ENCODE results near the gene TEN1. TPM values are rescaled to one million over a fixed set of nuclear protein-coding genes. Genes with fewer than 3 reads are reported as not detected.
A peak's percentile ranks its signal among the peaks of the same experiment; 100 is the strongest.

Gene TEN1, protein sequence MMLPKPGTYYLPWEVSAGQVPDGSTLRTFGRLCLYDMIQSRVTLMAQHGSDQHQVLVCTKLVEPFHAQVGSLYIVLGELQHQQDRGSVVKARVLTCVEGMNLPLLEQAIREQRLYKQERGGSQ
- 10 to 100 TPM; 20.0 to 43.6 (median 26.9) TPM for total RNA-seq

DNA sequence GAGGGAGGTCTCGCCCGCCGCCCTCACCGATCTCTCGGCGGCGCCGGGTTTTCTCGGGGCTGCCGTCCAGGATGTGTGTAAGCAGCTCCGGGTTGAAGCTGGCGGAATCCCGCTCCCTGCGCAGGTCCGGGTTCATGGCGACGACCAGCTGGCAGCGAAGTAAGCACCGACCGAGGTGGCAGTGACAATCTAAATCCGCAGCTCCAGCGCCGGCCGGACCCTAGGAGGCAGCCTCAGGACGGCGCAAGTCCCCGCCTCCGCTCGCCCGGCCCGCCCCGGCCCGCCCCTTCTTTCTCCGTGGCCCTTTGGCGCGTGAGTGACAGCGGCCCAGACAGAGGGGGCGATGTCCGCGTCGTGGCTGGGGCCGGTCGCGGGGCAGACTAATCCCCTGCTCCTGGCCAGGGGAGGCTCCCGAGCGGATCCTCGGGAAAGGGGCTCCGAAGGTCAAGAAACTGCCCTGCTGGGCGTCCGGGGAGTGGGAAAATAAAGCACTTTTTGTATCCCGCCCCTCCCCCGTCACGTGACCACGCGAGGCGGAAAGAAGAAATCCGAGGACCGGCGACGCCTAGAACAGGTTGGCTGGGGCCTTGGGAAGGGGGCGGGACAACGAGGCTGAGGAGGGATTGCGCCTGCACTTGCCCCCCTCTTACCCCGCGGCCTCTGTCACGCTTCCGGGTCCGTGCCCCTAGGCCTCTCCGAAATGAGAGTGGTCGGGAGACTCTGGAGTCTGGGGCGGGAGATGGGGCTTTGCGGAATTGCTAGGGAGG, at the start of gene TEN1, which contains the start of gene ACOX1:
TEN1 (plus strand) TSS at position 303 of the 767 bp plus-strand sequence. CDS start 6,953 bp downstream, outside the sequence.
ACOX1 (minus strand) TSS at position 229 of the 767 bp plus-strand sequence; CDS start at position 136, 93 bp downstream.
- 0% methylated on average over 45 of the region's 72 CpGs for WGBS
- Histone ChIP-seq H3K4me3 (peak within 1 kb of the TSS; percentile 82), H3K36me3 (no peaks in the 10 kb centered on the region), H3K27ac (peak within 1 kb of the TSS; percentile 99), H3K4me1 (peaks cover 73% of the 10 kb centered on the region), H3K9me3 (no peaks in the 10 kb centered on the region), H3K27me3 (no peaks in the 10 kb centered on the region)
- TF ChIP-seq EP300 (IDR thresholded peaks at IDR 0.05) (no peak), POLR2AphosphoS5 (IDR thresholded peaks at IDR 0.05) (peak; percentile 8 to 80 (median 51)), POLR2A (IDR thresholded peaks at IDR 0.05) (peak; percentile 51 to 88)
- TF ChIP-seq, protein P1, sequence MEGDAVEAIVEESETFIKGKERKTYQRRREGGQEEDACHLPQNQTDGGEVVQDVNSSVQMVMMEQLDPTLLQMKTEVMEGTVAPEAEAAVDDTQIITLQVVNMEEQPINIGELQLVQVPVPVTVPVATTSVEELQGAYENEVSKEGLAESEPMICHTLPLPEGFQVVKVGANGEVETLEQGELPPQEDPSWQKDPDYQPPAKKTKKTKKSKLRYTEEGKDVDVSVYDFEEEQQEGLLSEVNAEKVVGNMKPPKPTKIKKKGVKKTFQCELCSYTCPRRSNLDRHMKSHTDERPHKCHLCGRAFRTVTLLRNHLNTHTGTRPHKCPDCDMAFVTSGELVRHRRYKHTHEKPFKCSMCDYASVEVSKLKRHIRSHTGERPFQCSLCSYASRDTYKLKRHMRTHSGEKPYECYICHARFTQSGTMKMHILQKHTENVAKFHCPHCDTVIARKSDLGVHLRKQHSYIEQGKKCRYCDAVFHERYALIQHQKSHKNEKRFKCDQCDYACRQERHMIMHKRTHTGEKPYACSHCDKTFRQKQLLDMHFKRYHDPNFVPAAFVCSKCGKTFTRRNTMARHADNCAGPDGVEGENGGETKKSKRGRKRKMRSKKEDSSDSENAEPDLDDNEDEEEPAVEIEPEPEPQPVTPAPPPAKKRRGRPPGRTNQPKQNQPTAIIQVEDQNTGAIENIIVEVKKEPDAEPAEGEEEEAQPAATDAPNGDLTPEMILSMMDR (IDR thresholded peaks at IDR 0.05) = peak in 1 of 2 donors; percentile 45
- DNase-seq (ENCODE audit: low spot score in 2 of 2) = peak; percentile 99

DNA sequence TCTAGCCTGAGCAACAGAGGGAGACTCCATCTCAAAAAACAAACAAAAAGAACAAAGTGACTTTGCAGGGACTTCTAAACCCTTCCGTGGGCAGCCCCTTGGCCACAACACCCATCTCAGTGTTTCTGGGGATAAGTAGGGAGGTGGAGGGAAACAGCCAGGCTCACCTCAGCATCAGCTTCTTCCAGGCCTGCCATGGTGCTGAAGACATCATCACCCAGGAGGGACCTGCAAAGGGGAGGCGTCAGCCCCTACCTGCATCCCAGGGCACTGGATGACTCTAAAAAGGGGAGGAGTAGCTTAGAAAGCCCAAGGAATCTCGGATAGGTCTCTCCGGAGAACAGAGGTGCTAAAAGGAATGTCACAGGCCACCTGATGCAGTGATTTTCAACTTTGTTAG, 48.0 kb upstream of the TEN1 start:
- H3K4me1 ChIP-seq = peaks cover 9% of the 10 kb centered on the region
- TF ChIP-seq POLR2A (IDR thresholded peaks at IDR 0.05) (no peak), POLR2AphosphoS5 (IDR thresholded peaks at IDR 0.05) (no peak), EP300 (IDR thresholded peaks at IDR 0.05) (no peak)
- TF ChIP-seq, protein P1 (IDR thresholded peaks at IDR 0.05) = no peak
- H3K9me3 ChIP-seq = no peaks in the 10 kb centered on the region
- no peaks in the 10 kb centered on the region for H3K36me3 ChIP-seq
- WGBS = 95% methylated on average over 4 of the region's 4 CpGs
- no peaks in the 10 kb centered on the region for H3K27me3 ChIP-seq
- DNase-seq (ENCODE audit: low spot score in 2 of 2) = no peak
- H3K4me3 ChIP-seq = no peak overlapping the region
- no peak overlapping the region for H3K27ac ChIP-seq

DNA sequence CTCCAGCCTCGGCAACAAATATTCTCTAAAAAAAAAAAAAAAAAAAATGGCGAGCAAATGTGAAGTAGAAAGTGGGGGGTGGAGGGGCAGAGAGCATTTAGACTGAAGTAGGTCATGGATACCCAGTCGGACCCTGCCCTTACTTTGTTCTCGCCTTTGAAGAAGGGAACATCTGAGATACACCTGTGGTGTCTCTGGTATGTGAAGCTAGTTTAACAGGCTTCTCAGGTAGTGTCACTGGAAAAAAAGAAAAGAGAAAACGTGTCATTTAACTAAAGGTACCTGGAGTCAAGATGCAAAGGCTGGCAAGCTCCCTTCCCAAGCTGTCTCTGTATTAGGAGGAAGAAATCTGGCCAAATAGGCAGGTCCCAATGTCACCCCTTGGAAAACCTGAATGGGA, 46.2 kb upstream of the TEN1 start:
- H3K4me1 ChIP-seq = peaks cover under 1% of the 10 kb centered on the region
- H3K4me3 ChIP-seq = no peak overlapping the region
- H3K9me3 ChIP-seq = no peaks in the 10 kb centered on the region
- whole genome bisulfite sequencing = 70% methylated on average over 5 of the region's 5 CpGs
- no peak for DNase-seq (ENCODE audit: low spot score in 2 of 2)
- H3K36me3 ChIP-seq = no peaks in the 10 kb centered on the region
- H3K27ac ChIP-seq = no peak overlapping the region
- no peaks in the 10 kb centered on the region for H3K27me3 ChIP-seq
- no peak for TF ChIP-seq EP300 (IDR thresholded peaks at IDR 0.05)
- no peak for TF ChIP-seq POLR2A (IDR thresholded peaks at IDR 0.05)
- TF ChIP-seq POLR2AphosphoS5 (IDR thresholded peaks at IDR 0.05) = no peak

DNA sequence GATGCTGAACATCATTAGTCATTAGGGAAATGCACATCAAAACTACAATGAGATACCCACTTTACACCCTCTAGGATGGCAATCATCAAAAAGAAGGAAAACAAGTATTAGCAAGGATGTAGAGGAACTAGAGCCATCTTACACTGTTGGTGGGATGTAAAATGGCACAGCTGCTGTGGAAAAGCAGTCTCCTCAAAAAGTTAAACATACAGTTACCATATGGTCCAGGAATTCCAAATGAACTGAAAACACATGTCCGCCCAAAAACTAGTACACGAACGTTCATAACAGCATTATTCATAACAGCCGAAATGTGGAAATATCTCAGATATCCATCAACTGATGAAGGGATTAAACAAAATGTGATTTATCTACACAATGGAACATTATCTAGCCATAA, 45.2 kb upstream of the TEN1 start:
- Histone ChIP-seq H3K36me3 (no peaks in the 10 kb centered on the region), H3K27ac (no peak overlapping the region), H3K4me1 (no peaks in the 10 kb centered on the region), H3K4me3 (no peak overlapping the region), H3K9me3 (no peaks in the 10 kb centered on the region), H3K27me3 (no peaks in the 10 kb centered on the region)
- WGBS = 80% methylated on average over 4 of the region's 4 CpGs
- DNase-seq (ENCODE audit: low spot score in 2 of 2) = no peak
- TF ChIP-seq POLR2AphosphoS5 (IDR thresholded peaks at IDR 0.05) = no peak
- TF ChIP-seq, protein P1 (IDR thresholded peaks at IDR 0.05) = no peak

DNA sequence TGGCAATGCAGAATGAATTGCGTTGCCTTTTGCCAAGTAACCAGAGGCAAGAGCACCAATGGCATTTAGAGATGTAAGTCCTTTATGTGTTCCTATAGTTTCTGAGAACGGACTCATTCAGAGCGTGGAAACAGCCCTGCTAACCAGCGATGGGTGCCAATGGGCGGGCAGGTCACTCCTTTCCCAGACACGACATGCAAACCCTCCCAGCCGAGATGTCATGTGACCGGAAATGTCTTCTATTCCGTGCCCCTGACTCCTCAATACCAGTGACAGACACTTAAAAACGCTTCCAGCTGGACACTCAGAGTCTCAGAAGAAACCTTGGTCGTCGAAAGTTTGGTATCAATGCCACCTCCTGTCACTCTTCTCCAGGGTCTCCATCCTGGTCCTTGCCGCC, 41.4 kb upstream of the TEN1 start:
- Histone ChIP-seq H3K27ac (no peak overlapping the region), H3K9me3 (no peaks in the 10 kb centered on the region), H3K4me1 (peaks cover 16% of the 10 kb centered on the region), H3K4me3 (no peak overlapping the region), H3K27me3 (no peaks in the 10 kb centered on the region), H3K36me3 (no peaks in the 10 kb centered on the region)
- WGBS = 84% methylated on average over 13 of the region's 13 CpGs
- DNase-seq (ENCODE audit: low spot score in 2 of 2) = no peak
- TF ChIP-seq EP300 (IDR thresholded peaks at IDR 0.05) (no peak), POLR2A (IDR thresholded peaks at IDR 0.05) (no peak), POLR2AphosphoS5 (IDR thresholded peaks at IDR 0.05) (no peak)
- TF ChIP-seq, protein P1 (IDR thresholded peaks at IDR 0.05) = no peak
